LNCaP clone FGC (cell line): ENCODE results near the gene RFX1.
"Not testable (repeated sequence)": the region's sequence is repeated elsewhere in the genome, so short reads cannot be mapped to it uniquely, and the experiment has no call there.

Experiments
- DNase-seq: peaks from one replicate; pipeline ENCODE4 v3.0.0-alpha.2; 2011; ENCODE audit warnings: low read depth
- H3K4me3 ChIP-seq: 2 replicates; pipeline ENCODE4 v1.5.1; 2011; ENCODE audit warnings: mild to moderate bottlenecking, low read depth, low read length, control low read depth
- CTCF ChIP-seq: IDR thresholded peaks from 2 replicates; pipeline ENCODE4 v1.5.1; 2012; ENCODE audit warnings: mild to moderate bottlenecking; ENCODE audit not compliant: control insufficient read depth, insufficient read depth; ENCODE audit errors: extremely low read depth

The RFX1 gene

DNA sequence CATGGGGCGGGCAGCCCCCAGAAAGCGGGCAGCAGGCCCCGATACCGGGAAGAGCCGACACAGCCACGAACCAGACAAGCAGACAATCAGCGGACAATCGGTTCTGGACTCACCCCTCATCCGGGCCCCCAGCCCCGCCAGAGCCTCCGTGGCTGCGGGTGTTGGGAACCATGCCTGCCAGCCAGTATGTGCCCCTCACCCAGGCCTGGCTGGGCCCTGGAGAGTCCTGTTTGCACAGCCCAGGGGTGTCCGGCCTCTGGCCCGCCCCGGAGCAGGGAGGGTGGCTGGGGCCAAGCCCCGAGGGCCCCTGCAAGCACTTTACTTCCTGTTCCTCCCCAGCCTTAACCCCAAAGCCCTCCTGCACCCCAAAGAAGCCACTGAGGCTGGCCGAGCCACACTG, 75.7 kb downstream of the RFX1 start:
- no peak for DNase-seq
- TF ChIP-seq CTCF, result no peak
- no peak overlapping the region for H3K4me3 ChIP-seq

- no peak for DNase-seq
- no peak for TF ChIP-seq CTCF
- H3K4me3 ChIP-seq, result no peak overlapping the region
These were observed 76.2 kb downstream of the RFX1 start for GRCh38 chr19:13929956-13930355.

DNA sequence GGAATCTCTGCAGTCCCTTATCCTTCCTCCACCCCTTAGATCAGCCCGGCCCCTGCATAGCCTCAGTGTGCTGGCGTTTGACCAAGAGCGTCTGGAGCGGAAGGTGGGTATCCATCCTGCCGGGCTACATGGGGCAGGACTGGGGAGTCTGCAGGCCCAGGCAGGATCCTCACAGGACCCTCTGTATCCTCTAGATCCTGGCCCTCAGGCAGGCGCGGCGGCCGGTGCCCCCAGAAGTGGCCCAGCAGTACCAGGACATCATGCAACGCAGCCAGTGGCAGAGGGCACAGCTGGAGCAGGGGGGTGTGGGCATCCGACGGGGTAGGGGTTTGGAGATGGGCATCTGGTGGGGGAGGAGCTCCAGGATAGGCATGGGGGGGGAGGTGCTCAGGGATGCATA, 76.8 kb downstream of the RFX1 start:
- H3K4me3 ChIP-seq, result no peak overlapping the region
- TF ChIP-seq CTCF, result no peak
- no peak for DNase-seq

- no peak overlapping the region for H3K4me3 ChIP-seq
- DNase-seq, result no peak
- TF ChIP-seq CTCF, result no peak
These were observed 79.4 kb downstream of the RFX1 start for GRCh38 chr19:13926715-13927114.

DNA sequence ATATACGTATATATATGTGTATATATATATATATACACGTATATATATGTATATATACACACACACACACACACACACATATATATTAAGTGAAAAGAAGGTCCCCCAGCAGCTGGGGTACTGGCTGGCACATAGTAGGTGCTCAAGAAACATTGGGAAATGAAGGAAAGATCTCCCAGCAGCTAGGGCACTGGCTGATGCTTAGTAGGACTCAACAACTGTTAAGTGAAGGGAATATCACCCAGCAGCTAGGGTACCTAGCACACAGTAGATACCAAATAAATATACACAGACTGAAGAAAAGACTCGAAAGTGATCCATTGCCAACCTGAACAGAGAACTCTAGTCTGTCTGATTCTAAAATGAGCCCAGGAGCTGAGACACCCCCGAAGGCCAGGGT, 80.1 kb downstream of the RFX1 start:
- TF ChIP-seq CTCF, result no peak
- DNase-seq, result no peak
- H3K4me3 ChIP-seq, result no peak overlapping the region

DNA sequence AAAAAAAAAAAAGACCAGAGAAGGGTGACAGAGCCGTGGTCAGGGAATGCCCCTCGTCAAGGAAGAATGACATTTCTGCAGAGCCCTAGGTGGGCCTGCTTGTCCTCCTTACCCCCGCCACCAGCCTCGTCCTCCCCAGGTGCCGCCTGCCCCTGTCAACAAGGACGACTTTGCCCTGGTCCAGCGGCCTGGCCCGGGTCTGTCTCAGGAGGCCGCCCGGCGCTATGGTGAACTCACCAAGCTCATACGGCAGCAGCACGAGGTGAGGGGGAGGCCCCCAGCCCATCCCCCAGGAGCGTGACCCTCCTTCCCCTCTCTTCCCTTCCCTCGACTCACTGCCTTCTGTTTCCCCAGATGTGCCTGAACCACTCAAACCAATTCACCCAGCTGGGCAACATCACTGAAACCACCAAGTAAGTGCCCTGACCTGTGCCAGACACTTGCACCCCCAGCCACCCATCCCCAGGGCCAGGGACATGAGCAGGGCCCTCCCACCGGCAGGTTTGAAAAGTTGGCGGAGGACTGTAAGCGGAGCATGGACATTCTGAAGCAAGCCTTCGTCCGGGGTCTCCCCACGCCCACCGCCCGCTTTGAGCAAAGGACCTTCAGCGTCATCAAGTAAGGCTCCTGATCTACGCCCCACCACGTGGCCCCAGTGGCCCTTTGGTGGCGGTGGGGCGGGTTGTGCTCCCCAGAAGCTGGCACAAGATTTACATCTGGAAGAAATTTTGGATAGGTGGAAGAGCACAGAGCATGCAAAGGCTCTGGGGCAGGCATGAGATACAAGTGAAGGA, 82.7 kb downstream of the RFX1 start:
- no peak overlapping the region for H3K4me3 ChIP-seq
- DNase-seq, result no peak
- TF ChIP-seq CTCF, result no peak

DNA sequence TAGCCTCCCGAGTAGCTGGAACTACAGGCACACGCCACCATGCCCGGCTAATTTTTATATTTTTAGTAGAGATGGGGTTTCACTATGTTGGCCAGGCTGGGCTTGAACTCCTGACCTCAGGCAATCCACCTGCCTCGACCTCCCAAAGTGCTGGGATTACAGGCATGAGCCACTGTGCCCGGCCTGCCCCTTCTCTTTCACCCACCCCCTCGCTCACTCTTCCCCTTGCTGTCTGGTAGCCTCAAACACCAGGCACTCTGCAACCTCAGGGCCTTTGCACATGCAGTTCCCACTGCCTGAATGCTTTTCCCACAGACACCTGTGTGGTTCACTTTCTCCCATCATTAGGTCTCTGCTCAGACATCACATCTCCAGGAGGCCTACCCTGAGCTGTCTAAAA, 84.0 kb downstream of the RFX1 start:
- H3K4me3 ChIP-seq, DNase-seq: not testable (repeated sequence)
